ENCODE data around the gene RAET1G. TPM values are rescaled to one million over a fixed set of nuclear protein-coding genes. Genes with fewer than 3 reads are reported as not detected.

The RAET1G gene
- total RNA-seq, 1 experiment from 2014 or later: not detected

- Histone ChIP-seq H3K4me3 (ENCODE audit: low read depth, low read length) (no peak overlapping the region), H3K36me3 (ENCODE audit: control insufficient read depth, insufficient read depth, low read length) (no peaks in the 10 kb centered on the region), H3K4me1 (no peaks in the 10 kb centered on the region), H3K27me3 (replicated peaks; ENCODE audit: control insufficient read depth, insufficient read depth, low read length) (no peaks in the 10 kb centered on the region), H3K9me3 (no peaks in the 10 kb centered on the region)
- intact Hi-C loops (cut with micrococcal nuclease; ENCODE audit: unreplicated experiment): no loop called here
- no peak for DNase-seq
- ChIA-PET CTCF (interaction anchor here (1.0 kb wide), 1 partner anchor 61 kb away, joined by 3 read pairs; no protein-coding TSS in a partner anchor), POLR2A (no interaction called here)
- Mint-ChIP-seq H3K4me3 (ENCODE audit: unreplicated experiment) (no peak overlapping the region), H3K27me3 (ENCODE audit: insufficient read depth, unreplicated experiment) (peaks cover 11% of the 10 kb centered on the region), H3K36me3 (ENCODE audit: insufficient read depth, unreplicated experiment) (no peaks in the 10 kb centered on the region), H3K9me3 (ENCODE audit: unreplicated experiment) (no peaks in the 10 kb centered on the region), H3K4me1 (ENCODE audit: low read depth, unreplicated experiment) (no peaks in the 10 kb centered on the region), H3K27ac (ENCODE audit: unreplicated experiment) (no peak overlapping the region)
- no TSS peak for BruUV-seq (replicated peaks)
- TF ChIP-seq, protein P1, sequence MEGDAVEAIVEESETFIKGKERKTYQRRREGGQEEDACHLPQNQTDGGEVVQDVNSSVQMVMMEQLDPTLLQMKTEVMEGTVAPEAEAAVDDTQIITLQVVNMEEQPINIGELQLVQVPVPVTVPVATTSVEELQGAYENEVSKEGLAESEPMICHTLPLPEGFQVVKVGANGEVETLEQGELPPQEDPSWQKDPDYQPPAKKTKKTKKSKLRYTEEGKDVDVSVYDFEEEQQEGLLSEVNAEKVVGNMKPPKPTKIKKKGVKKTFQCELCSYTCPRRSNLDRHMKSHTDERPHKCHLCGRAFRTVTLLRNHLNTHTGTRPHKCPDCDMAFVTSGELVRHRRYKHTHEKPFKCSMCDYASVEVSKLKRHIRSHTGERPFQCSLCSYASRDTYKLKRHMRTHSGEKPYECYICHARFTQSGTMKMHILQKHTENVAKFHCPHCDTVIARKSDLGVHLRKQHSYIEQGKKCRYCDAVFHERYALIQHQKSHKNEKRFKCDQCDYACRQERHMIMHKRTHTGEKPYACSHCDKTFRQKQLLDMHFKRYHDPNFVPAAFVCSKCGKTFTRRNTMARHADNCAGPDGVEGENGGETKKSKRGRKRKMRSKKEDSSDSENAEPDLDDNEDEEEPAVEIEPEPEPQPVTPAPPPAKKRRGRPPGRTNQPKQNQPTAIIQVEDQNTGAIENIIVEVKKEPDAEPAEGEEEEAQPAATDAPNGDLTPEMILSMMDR (IDR thresholded peaks at IDR 0.05; ENCODE audit: insufficient read depth in 1 of 2, low read depth in 1 of 2, low read length in 1 of 2, severe bottlenecking in 1 of 2, unreplicated experiment in 1 of 2): no peak
These were observed 21.3 kb downstream of the RAET1G start for GRCh38 chr6:149901444-149902140.

- TF ChIP-seq, protein P1 (IDR thresholded peaks at IDR 0.05; ENCODE audit: insufficient read depth in 1 of 2, low read depth in 1 of 2, low read length in 1 of 2, severe bottlenecking in 1 of 2, unreplicated experiment in 1 of 2): no peak
- no peaks in the 10 kb centered on the region for H3K9me3 ChIP-seq
- H3K4me1 ChIP-seq: no peaks in the 10 kb centered on the region
- Mint-ChIP-seq H3K4me3 (ENCODE audit: unreplicated experiment) (no peak overlapping the region), H3K27ac (ENCODE audit: unreplicated experiment) (no peak overlapping the region), H3K36me3 (ENCODE audit: insufficient read depth, unreplicated experiment) (no peaks in the 10 kb centered on the region), H3K27me3 (ENCODE audit: insufficient read depth, unreplicated experiment) (peaks cover 11% of the 10 kb centered on the region), H3K9me3 (ENCODE audit: unreplicated experiment) (no peaks in the 10 kb centered on the region), H3K4me1 (ENCODE audit: low read depth, unreplicated experiment) (no peaks in the 10 kb centered on the region)
- no peak overlapping the region for H3K4me3 ChIP-seq (ENCODE audit: low read depth, low read length)
- ChIA-PET POLR2A (no interaction called here), CTCF (no interaction called here)
- H3K36me3 ChIP-seq (ENCODE audit: control insufficient read depth, insufficient read depth, low read length): no peaks in the 10 kb centered on the region
- intact Hi-C loops (cut with micrococcal nuclease; ENCODE audit: unreplicated experiment): no loop called here
- no peaks in the 10 kb centered on the region for H3K27me3 ChIP-seq (replicated peaks; ENCODE audit: control insufficient read depth, insufficient read depth, low read length)
- BruUV-seq (replicated peaks): no TSS peak
- no peak for DNase-seq
These were observed 22.1 kb downstream of the RAET1G start for GRCh38 chr6:149900620-149901443.

- CTCF ChIA-PET: no interaction called here
These were observed 22.8 kb downstream of the RAET1G start for GRCh38 chr6:149899926-149900619.

More at GRCh38 chr6:149899926-149900619, 22.8 kb downstream of the RAET1G start:
- intact Hi-C loops (cut with micrococcal nuclease; ENCODE audit: unreplicated experiment): no loop called here
- H3K27me3 ChIP-seq (replicated peaks; ENCODE audit: control insufficient read depth, insufficient read depth, low read length): no peaks in the 10 kb centered on the region
- no peaks in the 10 kb centered on the region for H3K36me3 ChIP-seq (ENCODE audit: control insufficient read depth, insufficient read depth, low read length)
- POLR2A ChIA-PET: no interaction called here
- no peaks in the 10 kb centered on the region for H3K9me3 Mint-ChIP-seq (ENCODE audit: unreplicated experiment)
- no peak for DNase-seq
- H3K4me3 ChIP-seq (ENCODE audit: low read depth, low read length): no peak overlapping the region
- H3K9me3 ChIP-seq: no peaks in the 10 kb centered on the region
- H3K27ac Mint-ChIP-seq (ENCODE audit: unreplicated experiment): no peak overlapping the region
- H3K4me1 Mint-ChIP-seq (ENCODE audit: low read depth, unreplicated experiment): no peaks in the 10 kb centered on the region
- no peaks in the 10 kb centered on the region for H3K4me1 ChIP-seq
- TF ChIP-seq, protein P1 (IDR thresholded peaks at IDR 0.05; ENCODE audit: insufficient read depth in 1 of 2, low read depth in 1 of 2, low read length in 1 of 2, severe bottlenecking in 1 of 2, unreplicated experiment in 1 of 2): no peak
- peaks cover 11% of the 10 kb centered on the region for H3K27me3 Mint-ChIP-seq (ENCODE audit: insufficient read depth, unreplicated experiment)
- H3K36me3 Mint-ChIP-seq (ENCODE audit: insufficient read depth, unreplicated experiment): no peaks in the 10 kb centered on the region
- H3K4me3 Mint-ChIP-seq (ENCODE audit: unreplicated experiment): no peak overlapping the region
- no TSS peak for BruUV-seq (replicated peaks)
